Smooth muscle cell (in vitro differentiated cells): ENCODE results near the gene PTPDC1. TPM values are rescaled to one million over a fixed set of nuclear protein-coding genes. Genes with fewer than 3 reads are reported as not detected.

Experiments
- DNase-seq: peaks from one replicate; lab custom pipeline; 2025; ENCODE audit not compliant: unreplicated experiment; lab: John Stamatoyannopoulos, UW
- H2AFZ ChIP-seq: fragments of 200-600 bp; sonication (generic); 2 replicates; pipeline ENCODE4 v1.6.0; 2016; ENCODE audit warnings: antibody characterized with exemption, low read depth, mild to moderate bottlenecking
- H3F3A ChIP-seq: fragments of 200-600 bp; sonication (generic); 2 replicates; pipeline ENCODE4 v1.6.0; 2017; ENCODE audit warnings: antibody characterized with exemption, low read depth
- H3K27ac ChIP-seq: fragments of 200-600 bp; sonication (generic); 2 replicates; pipeline ENCODE4 v1.5.1; 2016; ENCODE audit warnings: low read depth, mild to moderate bottlenecking
- H3K27me3 ChIP-seq: fragments of 200-600 bp; sonication (generic); 2 replicates; pipeline ENCODE4 v1.6.1; 2016; ENCODE audit warnings: low read depth, mild to moderate bottlenecking
- H3K36me3 ChIP-seq: fragments of 200-600 bp; sonication (generic); 2 replicates; pipeline ENCODE4 v1.5.1; 2016; ENCODE audit warnings: low read depth
- H3K4me1 ChIP-seq: fragments of 200-600 bp; sonication (generic); 2 replicates; pipeline ENCODE4 v1.5.1; 2016; ENCODE audit warnings: low read depth
- H3K4me2 ChIP-seq: fragments of 200-600 bp; sonication (generic); 2 replicates; pipeline ENCODE4 v1.6.0; 2016; ENCODE audit warnings: mild to moderate bottlenecking
- H3K4me3 ChIP-seq: fragments of 200-600 bp; sonication (generic); 2 replicates; pipeline ENCODE4 v1.5.1; 2016; ENCODE audit warnings: mild to moderate bottlenecking
- H3K79me2 ChIP-seq: fragments of 200-600 bp; sonication (generic); 2 replicates; pipeline ENCODE4 v1.6.0; 2016; ENCODE audit warnings: low read depth, mild to moderate bottlenecking
- H3K9ac ChIP-seq: fragments of 200-600 bp; sonication (generic); 2 replicates; pipeline ENCODE4 v1.6.0; 2016; ENCODE audit warnings: low read depth
- H3K9me3 ChIP-seq: fragments of 200-600 bp; sonication (generic); replicated peaks from 2 replicates; pipeline ENCODE4 v1.5.1; 2016; ENCODE audit warnings: low read depth
- H4K20me1 ChIP-seq: fragments of 200-600 bp; sonication (generic); 2 replicates; pipeline ENCODE4 v1.6.0; 2016; ENCODE audit warnings: low read depth
- WGBS: methylation state at CpG from one replicate; pipeline ENCODE4 v1.1.7; 2016; ENCODE audit warnings: low lambda C conversion rate; 5-methylcytosine and 5-hydroxymethylcytosine counted together
- polyA plus RNA-seq: library from polyadenylated mRNA; unstranded; fragments of >200 nt; fragmentation: Nextera tagmentation; extraction: Ambion mirVana; gene quantifications from 2 replicates; pipeline ENCODE4 v1.2.1, GENCODE V29; 2016
- total RNA-seq: library from RNA; depleted of rRNA; stranded (reverse); fragments of >200 nt; gene quantifications from 2 replicates; pipeline ENCODE4 v1.2.3, GENCODE V29; 2014
- TF ChIP-seq, protein P1 (sequence below): fragments of 200-600 bp; sonication (generic); IDR thresholded peaks from 2 replicates; pipeline ENCODE4 v1.5.1; 2017; ENCODE audit warnings: borderline replicate concordance, mild to moderate bottlenecking, antibody characterized with exemption; ENCODE audit not compliant: insufficient read depth, poor library complexity, severe bottlenecking

Gene PTPDC1
- total and polyA plus RNA-seq, 2 experiments from 2014 or later = 11.0 to 19.6 TPM

- Histone ChIP-seq H3K27me3 (no peaks in the 10 kb centered on the region), H3K9me3 (no peaks in the 10 kb centered on the region), H3F3A (peaks cover 25% of the 10 kb centered on the region), H2AFZ (no peak overlapping the region), H3K79me2 (peaks cover 13% of the 10 kb centered on the region), H4K20me1 (peaks cover 37% of the 10 kb centered on the region), H3K9ac (no peak overlapping the region), H3K4me3 (no peak overlapping the region), H3K4me1 (no peaks in the 10 kb centered on the region), H3K4me2 (no peak overlapping the region), H3K36me3 (no peaks in the 10 kb centered on the region), H3K27ac (no peak overlapping the region)
- WGBS = 95% methylated on average over 2 of the region's 2 CpGs
- TF ChIP-seq, protein P1, sequence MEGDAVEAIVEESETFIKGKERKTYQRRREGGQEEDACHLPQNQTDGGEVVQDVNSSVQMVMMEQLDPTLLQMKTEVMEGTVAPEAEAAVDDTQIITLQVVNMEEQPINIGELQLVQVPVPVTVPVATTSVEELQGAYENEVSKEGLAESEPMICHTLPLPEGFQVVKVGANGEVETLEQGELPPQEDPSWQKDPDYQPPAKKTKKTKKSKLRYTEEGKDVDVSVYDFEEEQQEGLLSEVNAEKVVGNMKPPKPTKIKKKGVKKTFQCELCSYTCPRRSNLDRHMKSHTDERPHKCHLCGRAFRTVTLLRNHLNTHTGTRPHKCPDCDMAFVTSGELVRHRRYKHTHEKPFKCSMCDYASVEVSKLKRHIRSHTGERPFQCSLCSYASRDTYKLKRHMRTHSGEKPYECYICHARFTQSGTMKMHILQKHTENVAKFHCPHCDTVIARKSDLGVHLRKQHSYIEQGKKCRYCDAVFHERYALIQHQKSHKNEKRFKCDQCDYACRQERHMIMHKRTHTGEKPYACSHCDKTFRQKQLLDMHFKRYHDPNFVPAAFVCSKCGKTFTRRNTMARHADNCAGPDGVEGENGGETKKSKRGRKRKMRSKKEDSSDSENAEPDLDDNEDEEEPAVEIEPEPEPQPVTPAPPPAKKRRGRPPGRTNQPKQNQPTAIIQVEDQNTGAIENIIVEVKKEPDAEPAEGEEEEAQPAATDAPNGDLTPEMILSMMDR = no peak
- DNase-seq = no peak
Measured at GRCh38 chr9:94054716-94055115, 29.5 kb upstream of the PTPDC1 start.

DNA sequence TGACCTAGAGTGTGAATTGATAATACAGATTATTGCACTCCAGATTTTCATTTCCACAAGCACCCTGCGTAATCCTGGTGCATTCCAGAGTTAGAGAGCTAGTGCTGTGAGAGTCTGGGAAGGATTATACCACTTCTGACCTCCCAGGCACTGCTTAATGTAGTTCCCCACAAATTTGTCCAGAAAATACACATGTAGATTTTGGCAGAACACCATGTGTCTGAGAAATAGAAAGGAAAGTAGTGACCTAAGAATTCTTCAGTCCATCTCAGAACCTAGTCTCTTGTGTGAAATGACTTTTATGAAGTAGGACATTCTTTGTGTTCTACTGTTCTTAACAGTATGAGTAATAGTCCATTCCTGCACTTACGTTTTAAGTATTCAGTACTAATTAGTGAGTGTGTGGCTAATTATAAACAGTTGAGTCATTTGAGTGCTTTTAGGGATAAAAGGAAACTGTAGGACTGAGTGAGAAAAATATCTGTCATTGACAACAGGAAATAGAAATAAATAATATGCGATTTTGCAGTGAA is 27.8 kb upstream of the PTPDC1 start:
- Histone ChIP-seq H3K36me3 (no peaks in the 10 kb centered on the region), H3K27ac (peak overlapping the region; percentile 81), H3K4me1 (no peaks in the 10 kb centered on the region), H3K4me3 (peak overlapping the region; percentile 7), H2AFZ (no peak overlapping the region), H3K27me3 (no peaks in the 10 kb centered on the region), H3K4me2 (peak overlapping the region; percentile 42), H4K20me1 (peaks cover 37% of the 10 kb centered on the region), H3F3A (peaks cover 25% of the 10 kb centered on the region), H3K79me2 (peaks cover 10% of the 10 kb centered on the region), H3K9me3 (no peaks in the 10 kb centered on the region), H3K9ac (peak overlapping the region; percentile 29)
- TF ChIP-seq, protein P1 = no peak
- WGBS = 25% methylated on average over 3 of the region's 3 CpGs
- DNase-seq = no peak

DNA sequence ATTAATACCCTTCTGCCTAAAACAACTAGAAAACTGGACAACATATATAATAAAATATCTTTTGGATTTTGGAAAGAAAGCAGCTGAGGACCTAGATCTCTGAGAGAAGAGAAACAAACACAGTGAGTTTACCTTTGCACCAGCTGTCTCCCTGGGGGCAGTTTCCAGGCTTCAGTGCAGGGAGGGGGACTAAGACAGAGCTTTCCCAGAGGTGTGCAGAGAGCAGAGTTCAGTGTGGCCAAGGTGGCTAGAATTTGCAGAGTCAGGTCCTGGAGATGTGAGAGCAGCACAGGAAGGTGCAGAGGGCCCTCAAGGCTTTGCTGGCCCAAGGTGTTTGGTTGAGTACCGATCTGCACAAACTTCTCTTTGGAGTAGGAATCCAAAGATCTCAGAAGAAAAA is 26.3 kb upstream of the PTPDC1 start:
- Histone ChIP-seq H3K79me2 (no peaks in the 10 kb centered on the region), H3K9ac (no peak overlapping the region), H3F3A (peaks cover 25% of the 10 kb centered on the region), H3K4me2 (no peak overlapping the region), H3K9me3 (no peaks in the 10 kb centered on the region), H3K4me3 (no peak overlapping the region), H3K4me1 (no peaks in the 10 kb centered on the region), H2AFZ (no peak overlapping the region), H3K27ac (no peak overlapping the region), H3K27me3 (no peaks in the 10 kb centered on the region), H3K36me3 (no peaks in the 10 kb centered on the region), H4K20me1 (peaks cover 27% of the 10 kb centered on the region)
- TF ChIP-seq, protein P1 = no peak
- 100% methylated on average over 1 of the region's 1 CpG for WGBS
- DNase-seq = no peak

DNA sequence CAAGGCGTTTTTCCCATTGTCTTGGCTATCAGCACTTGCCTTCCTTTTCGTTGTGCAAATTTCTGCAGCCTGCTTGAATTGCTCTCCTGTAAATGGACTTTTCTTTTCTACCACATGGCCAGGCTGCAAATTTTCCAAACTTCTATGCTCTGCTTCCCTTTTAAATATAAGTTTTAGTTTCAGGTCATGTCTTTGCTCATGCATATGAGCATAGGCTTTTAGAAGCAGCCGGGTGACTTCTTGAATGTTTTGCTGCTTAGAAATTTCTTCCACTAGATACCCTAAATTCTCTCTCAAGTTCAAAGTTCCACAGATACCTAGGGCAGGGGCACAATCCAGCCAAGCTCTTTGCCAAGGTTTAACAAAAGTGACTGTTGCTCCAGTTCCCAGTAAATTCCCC is 22.4 kb upstream of the PTPDC1 start:
- no peak for DNase-seq
- H3K4me3 ChIP-seq = no peak overlapping the region
- peaks cover 10% of the 10 kb centered on the region for H4K20me1 ChIP-seq
- H2AFZ ChIP-seq = no peak overlapping the region
- no peaks in the 10 kb centered on the region for H3K4me1 ChIP-seq
- H3K36me3 ChIP-seq = no peaks in the 10 kb centered on the region
- WGBS = 100% methylated on average over 3 of the region's 3 CpGs
- no peak overlapping the region for H3K9ac ChIP-seq
- peaks cover 2% of the 10 kb centered on the region for H3F3A ChIP-seq
- H3K27ac ChIP-seq = no peak overlapping the region
- no peaks in the 10 kb centered on the region for H3K27me3 ChIP-seq
- H3K9me3 ChIP-seq = no peaks in the 10 kb centered on the region
- TF ChIP-seq, protein P1 = no peak
- H3K79me2 ChIP-seq = no peaks in the 10 kb centered on the region
- H3K4me2 ChIP-seq = no peak overlapping the region
